Stimulated activated CD8-positive, alpha-beta memory T cell treated with anti-CD3 and anti-CD28 coated beads, Interleukin-7, amount 100 ng/mL, for 4 hours (primary cell): Measurements from ENCODE around the gene LINGO4.
A peak's percentile ranks its signal among the peaks of the same experiment; 100 is the strongest.

ENCODE experiments used
- DNase-seq, 2 donors: peaks; one replicate each; pipeline ENCODE4 v3.0.0-alpha.2; 2020; ENCODE audit warnings: low read depth in 2 of 2

LINGO4 gene

GRCh38 chr1:151805066-151805820 is at the start of gene LINGO4:
Gene LINGO4, minus strand, starts transcription at chr1:151805419. Its CDS starts 2,715 bp downstream, at chr1:151802704.
- DNase-seq, result no peak

- DNase-seq, result no peak
Measured at GRCh38 chr1:151854658-151855057, 49.4 kb upstream of the LINGO4 start.

- DNase-seq, result no peak
Measured at GRCh38 chr1:151853411-151853943, 48.3 kb upstream of the LINGO4 start, which contains the start of gene THEM5. Gene THEM5, minus strand, starts transcription at chr1:151853712. Its CDS starts 147 bp downstream, at chr1:151853565.

GRCh38 chr1:151852733-151853132 is 47.5 kb upstream of the LINGO4 start:
- DNase-seq, result no peak

GRCh38 chr1:151851886-151852285 is 46.7 kb upstream of the LINGO4 start:
- DNase-seq, result no peak

GRCh38 chr1:151849871-151850270 is 44.7 kb upstream of the LINGO4 start:
- no peak for DNase-seq

GRCh38 chr1:151849126-151849525 is 43.9 kb upstream of the LINGO4 start:
- DNase-seq, result no peak

- no peak for DNase-seq
Measured at GRCh38 chr1:151847867-151848596, 42.8 kb upstream of the LINGO4 start.

GRCh38 chr1:151846686-151847237 is 41.5 kb upstream of the LINGO4 start:
- DNase-seq, result no peak

GRCh38 chr1:151846062-151846568 is 40.9 kb upstream of the LINGO4 start:
- no peak for DNase-seq

- DNase-seq, result no peak
Measured at GRCh38 chr1:151843398-151843797, 38.2 kb upstream of the LINGO4 start.

- no peak for DNase-seq
Measured at GRCh38 chr1:151841141-151841540, 35.9 kb upstream of the LINGO4 start.

GRCh38 chr1:151840421-151840820 is 35.2 kb upstream of the LINGO4 start:
- DNase-seq, result no peak

GRCh38 chr1:151839457-151840403 is 34.5 kb upstream of the LINGO4 start, which contains the start of gene C2CD4D:
Gene C2CD4D, minus strand, starts transcription at chr1:151839820. Its CDS starts 831 bp downstream, at chr1:151838989.
- DNase-seq, result peak; percentile 41 to 60

GRCh38 chr1:151839082-151839412 is 33.8 kb upstream of the LINGO4 start:
- DNase-seq, result no peak

GRCh38 chr1:151838222-151839081 is 33.2 kb upstream of the LINGO4 start:
- DNase-seq, result peak in 1 of 2 donors; percentile 42

- no peak for DNase-seq
Measured at GRCh38 chr1:151837884-151838221, 32.6 kb upstream of the LINGO4 start.

GRCh38 chr1:151837197-151837596 is 32.0 kb upstream of the LINGO4 start:
- no peak for DNase-seq

- DNase-seq, result no peak
Measured at GRCh38 chr1:151835596-151835995, 30.4 kb upstream of the LINGO4 start.

- no peak for DNase-seq
Measured at GRCh38 chr1:151834239-151834638, 29.0 kb upstream of the LINGO4 start.
